Caco-2 (cell line): ENCODE measurements around the gene DNM2. TPM values are rescaled to one million over a fixed set of nuclear protein-coding genes. Genes with fewer than 3 reads are reported as not detected.

ENCODE experiments used
- BruUV-seq: library from RNA; stranded (reverse); fragments of 400-500 nt; replicated peaks from 2 replicates; lab custom pipeline; 2021; lab: Mats Ljungman, UMichigan
- CTCF ChIA-PET: fragments of 300-600 bp; sonication (Branson Sonifier 250); formaldehyde crosslinking; loops from one replicate; lab custom pipeline; 2022; ENCODE audit warnings: antibody characterized with exemption; lab: Charles Lee
- POLR2A ChIA-PET: fragments of 300-600 bp; sonication (Branson Sonifier 250); formaldehyde crosslinking; loops from one replicate; lab custom pipeline; 2022; ENCODE audit warnings: antibody characterized with exemption; lab: Charles Lee
- DNase-seq, 2 experiments: peaks; one replicate each; pipeline versions ENCODE4 v3.0.0 to v3.0.0-alpha.2; 2020 to 2022
- H3K27me3 ChIP-seq: replicated peaks from 2 replicates; pipeline ENCODE4 v1.6.0; 2011; ENCODE audit warnings: low read length; ENCODE audit not compliant: control insufficient read depth, insufficient read depth
- H3K36me3 ChIP-seq: 2 replicates; pipeline ENCODE4 v1.5.1; 2011; ENCODE audit warnings: low read length; ENCODE audit not compliant: control insufficient read depth, insufficient read depth
- H3K4me1 ChIP-seq: fragments of 250-450 bp; sonication (Bioruptor Pico); 2 replicates; pipeline ENCODE4 v1.5.1; 2020; ENCODE audit warnings: mild to moderate bottlenecking
- H3K4me3 ChIP-seq: 2 replicates; pipeline ENCODE4 v1.5.1; 2011; ENCODE audit warnings: low read depth, mild to moderate bottlenecking, control low read depth, low read length
- H3K9me3 ChIP-seq: fragments of 250-450 bp; sonication (Bioruptor Pico); 2 replicates; pipeline ENCODE4 v1.5.1; 2020; ENCODE audit warnings: mild to moderate bottlenecking, moderate library complexity
- H3K27ac Mint-ChIP-seq: one replicate; pipeline ENCODE4 v1.8.0; 2022; ENCODE audit warnings: mixed read lengths; ENCODE audit not compliant: unreplicated experiment
- H3K27me3 Mint-ChIP-seq: one replicate; pipeline ENCODE4 v1.8.0; 2022; ENCODE audit warnings: mixed read lengths; ENCODE audit not compliant: insufficient read depth, unreplicated experiment
- H3K36me3 Mint-ChIP-seq: one replicate; pipeline ENCODE4 v1.8.0; 2022; ENCODE audit warnings: mild to moderate bottlenecking, mixed read lengths; ENCODE audit not compliant: insufficient read depth, unreplicated experiment
- H3K4me1 Mint-ChIP-seq: one replicate; pipeline ENCODE4 v1.8.0; 2022; ENCODE audit warnings: low read depth, mixed read lengths; ENCODE audit not compliant: unreplicated experiment
- H3K4me3 Mint-ChIP-seq: one replicate; pipeline ENCODE4 v1.8.0; 2022; ENCODE audit warnings: mild to moderate bottlenecking, moderate library complexity, mixed read lengths; ENCODE audit not compliant: unreplicated experiment
- H3K9me3 Mint-ChIP-seq: one replicate; pipeline ENCODE4 v1.8.0; 2022; ENCODE audit warnings: mixed read lengths; ENCODE audit not compliant: unreplicated experiment
- CTCF ChIP-seq, 2 experiments: fragments of 200-600 bp in 1 of 2; IDR thresholded peaks; 1 replicate in 1 of 2; 2 replicates in 1 of 2; pipeline versions ENCODE4 v1.5.1 to v1.8.0; 2011 to 2022; ENCODE audit warnings: antibody characterized with exemption in 1 of 2, control low read depth in 1 of 2, inconsistent platforms in 1 of 2, low read depth in 1 of 2, low read length in 1 of 2, mild to moderate bottlenecking in 1 of 2, moderate library complexity in 1 of 2; ENCODE audit not compliant: insufficient read depth in 1 of 2, severe bottlenecking in 1 of 2, unreplicated experiment in 1 of 2
- intact Hi-C: fragments of 100-400 bp; cut with micrococcal nuclease; formaldehyde crosslinking; loops from one replicate; pipeline ENCODE4 v1.10.0; 2022; ENCODE audit not compliant: unreplicated experiment
- total RNA-seq: library from RNA; stranded (reverse); gene quantifications from 2 replicates; pipeline ENCODE4 v1.2.3, GENCODE V29; 2022

Gene DNM2
- total RNA-seq, 1 experiment from 2014 or later, result 137 TPM

GRCh38 chr19:10690341-10690781, 27.5 kb upstream of the DNM2 start:
- Mint-ChIP-seq H3K9me3 (no peaks in the 10 kb centered on the region), H3K4me3 (no peak overlapping the region), H3K36me3 (peaks cover 88% of the 10 kb centered on the region), H3K27ac (no peak overlapping the region), H3K4me1 (no peaks in the 10 kb centered on the region), H3K27me3 (no peaks in the 10 kb centered on the region)
- no peak for TF ChIP-seq CTCF (IDR thresholded peaks at IDR 0.05; ENCODE audit: insufficient read depth in 1 of 2, low read depth in 1 of 2, low read length in 1 of 2, severe bottlenecking in 1 of 2, unreplicated experiment in 1 of 2)
- H3K4me3 ChIP-seq, result no peak overlapping the region
- no peaks in the 10 kb centered on the region for H3K9me3 ChIP-seq
- intact Hi-C loops, result no loop called here
- ChIA-PET POLR2A (no interaction called here), CTCF (no interaction called here)
- no peaks in the 10 kb centered on the region for H3K27me3 ChIP-seq
- BruUV-seq, result no TSS peak
- peaks cover 5% of the 10 kb centered on the region; the same call in 1 of the 2 replicates for H3K4me1 ChIP-seq
- DNase-seq, result no peak
- H3K36me3 ChIP-seq, result peaks cover 3% of the 10 kb centered on the region

- Mint-ChIP-seq H3K4me1 (peaks cover 5% of the 10 kb centered on the region), H3K9me3 (no peaks in the 10 kb centered on the region), H3K4me3 (no peak overlapping the region), H3K27ac (no peak overlapping the region), H3K27me3 (no peaks in the 10 kb centered on the region), H3K36me3 (peaks cover 92% of the 10 kb centered on the region)
- TF ChIP-seq CTCF (IDR thresholded peaks at IDR 0.05; ENCODE audit: insufficient read depth in 1 of 2, low read depth in 1 of 2, low read length in 1 of 2, severe bottlenecking in 1 of 2, unreplicated experiment in 1 of 2), result no peak
- POLR2A ChIA-PET, result no interaction called here
- DNase-seq, result no peak
- Histone ChIP-seq H3K27me3 (no peaks in the 10 kb centered on the region), H3K4me3 (no peak overlapping the region), H3K9me3 (no peaks in the 10 kb centered on the region), H3K4me1 (peaks cover 6% of the 10 kb centered on the region; the same call in 1 of the 2 replicates), H3K36me3 (peaks cover 2% of the 10 kb centered on the region)
- CTCF ChIA-PET, result no interaction called here
- BruUV-seq, result no TSS peak
- intact Hi-C loops, result no loop called here
These were observed 26.5 kb upstream of the DNM2 start for GRCh38 chr19:10691178-10691881.

DNA sequence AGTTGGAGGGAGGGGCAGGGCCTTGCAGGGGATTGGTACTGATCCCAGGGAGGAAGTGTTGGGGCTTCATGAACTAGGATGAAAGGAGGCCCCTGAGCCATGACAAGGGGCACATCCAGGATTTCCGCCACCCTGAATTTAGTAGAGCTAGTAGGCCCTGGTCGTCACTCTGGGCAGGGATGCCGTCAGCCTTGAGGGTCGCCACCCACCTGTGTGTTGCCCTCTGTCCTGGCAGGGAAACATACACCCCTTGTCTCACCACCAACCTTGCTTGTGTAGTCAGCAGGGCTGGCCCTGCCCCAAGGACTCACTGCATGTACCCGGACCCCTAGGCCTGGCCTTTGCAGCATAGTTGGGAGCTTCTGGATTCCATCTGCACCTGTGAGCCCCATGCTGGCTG, 26.0 kb upstream of the DNM2 start:
- no peak for DNase-seq
- no peak for TF ChIP-seq CTCF (IDR thresholded peaks at IDR 0.05; ENCODE audit: insufficient read depth in 1 of 2, low read depth in 1 of 2, low read length in 1 of 2, severe bottlenecking in 1 of 2, unreplicated experiment in 1 of 2)
- H3K27ac Mint-ChIP-seq, result no peak overlapping the region
- peaks cover 6% of the 10 kb centered on the region; the same call in 1 of the 2 replicates for H3K4me1 ChIP-seq
- H3K27me3 Mint-ChIP-seq, result no peaks in the 10 kb centered on the region
- H3K36me3 ChIP-seq, result peaks cover 2% of the 10 kb centered on the region
- no peak overlapping the region for H3K4me3 ChIP-seq
- intact Hi-C loops, result no loop called here
- H3K9me3 ChIP-seq, result no peaks in the 10 kb centered on the region
- ChIA-PET POLR2A (no interaction called here), CTCF (no interaction called here)
- H3K36me3 Mint-ChIP-seq, result peaks cover 90% of the 10 kb centered on the region
- H3K4me3 Mint-ChIP-seq, result no peak overlapping the region
- H3K4me1 Mint-ChIP-seq, result peaks cover 6% of the 10 kb centered on the region
- BruUV-seq, result no TSS peak
- no peaks in the 10 kb centered on the region for H3K27me3 ChIP-seq
- H3K9me3 Mint-ChIP-seq, result no peaks in the 10 kb centered on the region
